Stimulated activated CD8-positive, alpha-beta memory T cell treated with anti-CD3 and anti-CD28 coated beads, Interleukin-4, amount 100 ng/mL, for 48 hours (primary cell): ENCODE results near the gene C11orf58.

ENCODE experiments used
- DNase-seq: peaks from one replicate; pipeline ENCODE4 v3.0.0-alpha.2; 2020

C11orf58 gene

GRCh38 chr11:16769386-16769785, 30.9 kb downstream of the C11orf58 start:
- no peak for DNase-seq

- no peak for DNase-seq
These were observed 31.6 kb downstream of the C11orf58 start for GRCh38 chr11:16770016-16770415.

DNA sequence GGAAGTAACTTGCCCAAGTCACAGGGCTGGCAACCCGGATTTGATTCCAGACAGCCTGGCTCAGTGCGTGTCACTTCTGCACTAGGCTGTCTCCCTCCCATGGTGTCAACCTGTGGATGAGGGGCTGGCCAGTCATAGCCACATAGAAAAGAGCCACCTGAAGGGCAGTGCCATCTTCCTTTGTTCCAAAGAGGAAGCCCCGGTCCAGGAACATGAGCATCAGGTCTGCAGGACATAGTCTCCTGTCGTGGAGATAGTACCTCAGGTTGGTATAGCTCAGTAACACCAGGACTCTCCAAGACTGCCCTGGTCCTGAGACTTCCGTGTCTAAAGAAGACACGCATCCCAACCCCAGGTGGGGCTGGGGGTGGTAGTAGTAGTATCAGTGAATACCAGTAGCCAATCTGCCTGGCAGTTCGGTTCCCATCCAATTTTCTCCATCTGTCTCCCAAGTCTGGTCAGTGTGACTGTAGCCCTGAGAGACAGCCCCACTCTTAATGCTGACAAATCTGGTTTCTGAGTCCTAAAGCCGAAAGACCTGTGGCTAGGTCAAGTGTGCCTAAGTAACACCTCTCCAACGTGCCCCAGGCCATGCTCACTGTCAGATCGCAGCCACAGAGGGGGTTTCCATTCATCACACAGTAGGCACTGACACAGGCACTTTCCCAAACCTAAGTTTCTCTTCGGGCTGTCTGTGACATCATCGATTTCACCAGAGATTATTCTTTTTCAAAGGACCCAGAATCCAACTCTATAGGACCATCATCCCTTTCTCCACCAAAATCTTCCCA, 33.1 kb downstream of the C11orf58 start:
- DNase-seq, result no peak

- DNase-seq, result no peak
These were observed 33.7 kb downstream of the C11orf58 start for GRCh38 chr11:16772141-16772512.

DNA sequence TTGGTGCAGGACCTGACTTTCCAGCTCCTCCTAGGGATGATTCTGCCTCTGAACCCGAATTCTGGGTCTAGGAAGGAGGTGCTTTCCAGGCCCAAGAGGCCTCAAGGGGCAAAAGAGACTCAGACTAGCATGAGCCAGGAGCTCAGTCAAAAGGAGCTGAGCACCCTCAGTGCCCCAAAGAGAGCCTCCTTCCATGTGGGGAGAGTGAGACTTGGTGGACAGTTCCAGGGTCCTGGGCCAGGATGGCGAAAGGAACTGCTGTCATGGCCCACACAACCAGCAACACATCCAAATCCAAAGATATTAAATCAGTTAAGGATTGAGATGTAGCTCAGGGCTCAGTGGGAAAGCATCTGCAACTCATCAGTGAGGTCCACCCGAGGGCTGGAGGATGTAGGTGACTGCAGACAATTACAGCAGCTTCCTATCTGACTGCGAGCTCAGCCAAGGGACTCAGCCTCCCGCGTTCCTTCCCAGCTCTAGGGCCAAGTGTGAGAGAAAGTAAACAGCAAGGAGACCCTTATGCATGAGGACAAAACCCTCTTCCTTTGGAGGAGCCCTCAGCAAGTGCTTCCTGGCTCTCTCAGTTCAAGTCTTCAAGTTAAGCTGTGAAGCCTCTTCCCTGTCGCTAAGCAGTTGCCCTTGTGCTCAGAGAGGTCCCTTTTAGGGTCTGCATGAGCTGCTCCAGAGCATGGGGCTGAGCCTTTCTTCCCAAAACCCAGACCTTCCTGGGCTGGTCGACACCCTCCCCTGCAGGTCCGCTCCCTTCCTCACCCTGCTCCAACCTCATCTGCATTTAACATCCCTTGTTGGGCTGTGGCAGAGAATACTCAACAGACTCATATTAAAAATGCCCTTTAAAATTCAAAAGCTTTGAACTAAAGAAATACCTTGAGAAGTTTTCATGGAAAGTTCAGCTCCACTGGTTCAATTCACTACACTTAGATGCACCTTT, 35.8 kb downstream of the C11orf58 start:
- DNase-seq, result no peak

DNA sequence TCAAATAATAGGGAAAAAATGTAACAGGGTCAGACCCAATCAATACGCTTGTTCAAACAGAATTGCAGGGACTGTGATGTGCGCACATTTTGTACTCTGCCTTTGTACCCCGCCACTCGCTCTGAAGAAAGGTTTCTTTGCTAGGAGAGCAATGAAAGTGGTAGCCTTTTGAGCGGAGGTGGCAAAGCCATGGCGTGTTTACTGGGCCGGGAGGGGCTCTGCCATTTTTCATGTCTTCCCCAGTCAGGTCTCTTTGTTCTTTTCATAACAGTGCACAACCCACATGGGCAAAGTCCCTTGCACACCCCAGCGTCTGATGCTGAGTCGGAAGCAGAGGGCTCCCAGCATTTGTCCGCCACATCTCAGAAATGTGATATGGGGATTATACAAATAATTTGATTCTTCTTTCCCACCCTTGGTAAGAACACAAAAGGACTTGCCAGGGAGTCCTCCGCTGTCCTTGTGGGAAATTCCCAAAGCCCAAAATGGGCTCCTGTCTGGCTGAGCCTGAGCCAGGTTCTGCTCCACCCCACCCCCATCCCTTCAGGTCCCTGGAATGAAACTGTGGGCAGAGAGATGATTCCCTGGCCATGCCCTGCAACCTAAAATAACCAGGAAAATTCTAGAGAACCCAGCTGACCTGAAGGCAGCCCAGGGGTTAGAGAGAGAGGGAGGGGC, 36.6 kb downstream of the C11orf58 start:
- no peak for DNase-seq

DNA sequence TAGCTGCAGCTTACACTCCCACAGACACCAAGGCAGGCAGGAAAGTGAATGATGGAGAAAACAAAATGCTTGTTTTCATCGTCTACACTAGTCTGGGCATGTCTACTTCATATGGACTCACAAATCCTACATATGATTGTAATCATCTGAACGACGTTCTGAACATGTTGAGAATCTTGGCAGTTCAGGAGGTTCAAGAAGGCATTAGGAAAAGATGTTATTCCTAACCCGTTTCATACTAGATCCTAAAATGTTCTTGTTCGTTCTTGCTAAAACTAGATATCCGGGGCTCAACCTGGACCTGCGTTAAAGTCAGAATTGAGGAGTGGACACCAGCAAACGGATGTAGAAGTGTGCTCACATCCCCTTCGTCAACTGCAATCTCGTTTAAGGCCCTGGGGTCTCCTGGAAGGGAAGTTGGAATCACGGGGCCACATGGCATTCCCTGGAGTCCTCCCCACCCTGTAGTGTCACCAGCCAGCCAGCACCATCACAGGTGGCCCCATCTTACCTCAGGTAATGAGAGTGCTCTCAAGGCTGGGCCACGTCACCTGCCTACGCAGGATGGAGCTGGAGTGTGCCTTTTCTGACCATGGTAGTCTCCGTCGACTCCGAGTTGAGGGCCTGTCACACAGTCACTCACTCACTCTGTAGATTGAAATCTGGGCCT, 37.3 kb downstream of the C11orf58 start:
- no peak for DNase-seq

- DNase-seq, result no peak
These were observed 38.5 kb downstream of the C11orf58 start for GRCh38 chr11:16776711-16777612.

- DNase-seq, result no peak
These were observed 39.1 kb downstream of the C11orf58 start for GRCh38 chr11:16777613-16777975.

- no peak for DNase-seq
These were observed 39.8 kb downstream of the C11orf58 start for GRCh38 chr11:16778286-16778685.

GRCh38 chr11:16778876-16779275, 40.4 kb downstream of the C11orf58 start:
- DNase-seq, result no peak

DNA sequence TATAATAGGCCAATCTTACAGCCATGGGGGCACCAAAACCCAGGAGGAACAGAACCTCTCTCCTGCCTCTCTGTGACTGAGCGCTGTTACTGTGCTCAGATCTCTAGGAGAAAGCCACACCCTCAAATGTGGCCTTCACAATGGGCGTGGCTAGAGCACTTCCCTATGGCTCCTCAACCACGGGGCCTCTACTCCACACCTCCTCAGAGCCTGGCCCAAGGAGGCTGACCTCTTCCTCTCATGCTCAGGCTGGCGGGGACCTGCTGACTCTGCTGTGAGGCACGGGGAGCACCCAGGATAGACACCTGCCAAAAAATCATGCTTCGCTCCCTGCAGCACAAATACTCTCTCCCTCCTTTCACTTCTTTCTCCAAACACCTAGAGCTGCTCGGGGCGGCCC, 41.0 kb downstream of the C11orf58 start:
- no peak for DNase-seq

DNA sequence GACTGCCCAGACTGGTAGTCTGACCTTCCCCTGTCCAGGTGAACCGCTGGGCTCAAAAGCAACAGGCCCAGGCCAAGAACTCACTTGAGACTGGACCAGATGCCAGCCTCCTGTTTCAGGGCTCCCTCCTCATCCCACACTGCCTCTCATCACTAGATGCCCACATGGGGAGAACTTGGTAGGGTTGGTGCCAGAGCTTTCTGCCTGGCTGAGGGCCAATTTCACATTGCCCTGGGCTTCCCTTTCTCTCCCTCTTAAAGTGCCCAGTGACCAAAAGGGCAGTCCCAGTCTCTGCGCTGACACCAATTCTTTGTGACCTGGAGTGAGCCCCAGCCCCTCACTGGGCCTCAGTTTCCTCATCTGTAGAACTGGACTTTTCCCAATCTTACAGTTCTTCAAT, 41.7 kb downstream of the C11orf58 start:
- DNase-seq, result no peak

DNA sequence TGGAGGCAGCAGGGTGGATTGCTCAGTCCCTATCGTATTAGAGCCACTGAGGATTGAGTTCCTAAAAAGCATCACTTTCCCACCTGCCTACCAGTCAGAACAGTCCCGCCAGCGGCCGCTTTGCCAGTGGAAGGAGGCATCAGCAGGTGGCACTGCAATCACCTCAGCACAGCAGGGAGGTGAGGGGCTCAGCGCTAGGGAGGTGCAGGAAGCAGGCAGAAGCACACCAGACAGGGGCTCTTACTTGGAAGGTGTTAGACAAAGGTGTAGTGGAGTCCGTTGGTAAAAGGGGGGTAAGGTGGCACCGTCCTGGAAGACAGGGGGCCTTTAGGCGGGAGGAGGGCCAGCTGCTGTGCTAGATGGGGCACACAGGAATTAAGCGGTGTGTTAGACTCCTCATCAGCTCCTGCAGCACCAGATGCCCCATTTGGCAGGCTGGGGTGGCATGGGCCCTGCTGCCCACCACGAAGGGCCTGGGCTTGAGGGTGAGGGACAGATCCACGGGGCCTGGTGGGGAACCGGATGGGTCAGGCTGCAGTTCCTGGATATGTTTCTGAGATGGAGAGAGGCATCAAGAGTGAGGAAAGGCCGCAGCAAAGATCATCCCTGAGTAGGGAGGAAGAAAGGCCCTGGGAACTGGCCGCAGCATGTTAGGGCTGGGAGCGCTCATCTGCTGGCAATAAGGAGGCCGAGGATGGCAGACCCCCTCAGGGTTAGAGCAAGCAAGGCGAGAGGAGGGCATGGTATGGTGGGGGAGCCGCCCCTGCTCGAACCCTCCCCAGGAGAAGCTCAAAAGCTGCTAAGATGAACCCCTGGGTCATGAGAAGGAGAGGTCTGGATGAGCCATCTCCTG, 42.5 kb downstream of the C11orf58 start:
- DNase-seq, result no peak

DNA sequence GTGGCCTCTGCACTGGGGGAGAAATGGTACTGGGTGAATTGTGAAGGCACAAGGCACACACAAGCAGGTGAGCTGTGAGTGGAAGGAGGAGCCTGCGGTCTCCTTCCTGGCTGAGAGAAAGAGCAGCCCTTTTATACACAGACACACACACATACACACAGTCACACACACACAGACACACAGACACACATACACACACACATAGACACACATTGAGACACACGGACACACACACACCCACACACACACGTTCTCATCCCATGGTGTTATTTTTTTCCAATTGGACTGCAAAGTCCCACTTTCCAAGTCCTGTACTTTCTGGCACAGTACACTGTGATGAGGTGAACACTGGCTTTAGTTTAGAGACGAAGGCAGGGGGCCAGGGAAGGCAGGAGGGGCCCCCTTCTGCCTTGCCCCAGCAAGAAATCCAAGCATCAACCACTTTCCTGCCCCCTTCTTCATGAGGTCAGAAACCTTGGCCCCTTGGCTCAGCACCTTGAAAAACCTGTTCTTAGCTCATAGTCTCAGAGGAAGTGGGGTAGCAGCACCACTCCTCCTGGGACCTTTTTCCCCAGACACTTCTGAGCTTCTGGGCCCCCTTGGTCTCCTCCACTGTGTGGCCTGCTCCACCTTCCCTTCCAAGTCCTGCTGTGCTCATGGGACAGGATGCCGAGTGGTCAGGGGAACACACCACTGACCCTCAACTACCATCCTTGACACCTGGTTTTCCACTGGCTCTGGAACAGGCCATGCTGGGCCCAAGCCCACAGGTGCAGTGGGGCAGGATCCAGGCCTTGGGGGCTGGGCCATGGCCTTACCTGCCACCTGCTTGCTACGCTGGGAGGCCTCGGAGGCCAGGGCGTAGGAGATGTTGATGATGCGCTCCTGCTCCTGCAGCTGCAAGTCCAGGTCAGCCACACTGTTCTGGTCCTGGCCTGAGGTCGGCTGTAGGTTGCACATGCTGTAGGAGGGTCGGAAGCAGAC, 43.8 kb downstream of the C11orf58 start:
- no peak for DNase-seq

GRCh38 chr11:16783321-16783801, 44.9 kb downstream of the C11orf58 start:
- no peak for DNase-seq

DNA sequence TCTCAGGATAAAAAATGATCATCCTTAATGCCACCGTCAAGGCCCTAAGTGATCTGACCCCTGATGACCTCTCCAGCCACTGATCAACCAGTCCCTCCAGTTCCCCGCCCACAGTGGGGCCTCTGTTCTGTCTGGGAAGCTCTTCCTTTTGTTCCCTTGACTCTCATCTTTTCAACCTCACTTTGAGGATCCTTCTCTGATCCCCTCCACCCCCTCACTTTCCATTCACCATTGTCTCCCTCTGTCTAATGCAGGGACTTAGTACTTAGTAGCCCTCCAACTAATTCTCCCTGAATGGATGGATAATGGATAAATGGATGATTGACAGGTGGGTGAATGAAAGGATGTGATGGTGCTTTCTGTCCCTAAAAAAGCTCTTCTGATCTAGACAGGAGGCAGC, 45.6 kb downstream of the C11orf58 start:
- no peak for DNase-seq

DNA sequence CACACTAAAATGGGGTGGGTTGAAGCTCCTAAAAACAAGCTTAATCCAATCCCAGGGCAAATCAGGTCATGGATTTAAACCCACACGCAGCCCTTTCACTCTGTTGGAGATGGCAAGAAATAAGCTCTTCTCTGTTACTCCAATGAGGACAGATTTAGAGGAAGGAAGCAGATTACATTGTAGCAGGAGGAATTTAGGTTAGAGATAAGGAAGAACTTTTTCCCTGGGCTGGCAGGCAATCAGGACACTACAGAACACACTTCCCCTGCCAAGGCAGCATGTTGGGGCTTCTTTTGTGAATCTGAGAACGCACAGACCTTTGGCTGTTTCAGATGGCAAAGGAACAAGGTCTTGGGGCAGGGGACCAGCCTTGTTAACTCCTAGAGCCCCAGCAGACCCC, 46.2 kb downstream of the C11orf58 start:
- DNase-seq, result no peak

GRCh38 chr11:16785520-16786128, 47.2 kb downstream of the C11orf58 start:
- DNase-seq, result peak; percentile 74
